ENCODE data around the gene GIMAP6.
"Not testable (repeated sequence)": the region's sequence is repeated elsewhere in the genome, so short reads cannot be mapped to it uniquely, and the experiment has no call there.

Gene GIMAP6

GRCh38 chr7:150631866-150632864 lies at the start of gene GIMAP6:
GIMAP6 (minus strand) TSS chr7:150632385; CDS start chr7:150630142, 2,243 bp downstream.
- peak; percentile 23 for DNase-seq

DNA sequence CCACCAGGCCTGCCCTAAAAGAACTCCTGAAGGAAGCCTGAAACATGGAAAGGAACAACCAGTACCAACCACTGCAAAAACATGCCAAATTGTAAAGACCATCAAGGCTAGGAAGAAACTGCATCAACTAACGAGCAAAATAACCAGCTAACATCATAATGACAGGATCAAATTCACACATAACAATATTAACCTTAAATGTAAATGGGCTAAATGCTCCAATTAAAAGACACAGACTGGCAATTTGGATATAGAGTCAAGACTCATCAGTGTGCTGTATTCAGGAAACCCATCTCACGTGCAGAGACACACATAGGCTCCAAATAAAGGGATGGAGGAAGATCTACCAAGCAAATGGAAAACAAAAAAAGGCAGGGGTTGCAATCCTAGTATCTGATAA lies 48.2 kb upstream of the GIMAP6 start:
- not testable (repeated sequence) for DNase-seq

DNA sequence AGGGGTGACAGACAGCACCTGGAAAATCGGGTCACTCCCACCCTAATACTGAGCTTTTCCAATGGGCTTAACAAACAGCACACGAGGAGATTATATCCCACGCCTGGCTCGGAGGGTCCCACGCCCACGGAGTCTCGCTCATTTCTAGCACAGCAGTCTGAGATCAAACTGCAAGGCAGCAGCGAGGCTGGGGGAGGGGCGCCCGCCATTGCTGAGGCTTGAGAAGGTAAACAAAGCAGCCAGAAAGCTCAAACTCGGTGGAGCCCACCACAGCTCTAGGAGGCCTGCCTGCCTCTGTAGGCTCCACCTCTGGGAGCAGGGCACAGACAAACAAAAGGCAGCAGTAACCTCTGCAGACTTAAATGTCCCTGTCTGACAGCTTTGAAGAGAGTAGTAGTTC lies 46.4 kb upstream of the GIMAP6 start:
- not testable (repeated sequence) for DNase-seq

DNA sequence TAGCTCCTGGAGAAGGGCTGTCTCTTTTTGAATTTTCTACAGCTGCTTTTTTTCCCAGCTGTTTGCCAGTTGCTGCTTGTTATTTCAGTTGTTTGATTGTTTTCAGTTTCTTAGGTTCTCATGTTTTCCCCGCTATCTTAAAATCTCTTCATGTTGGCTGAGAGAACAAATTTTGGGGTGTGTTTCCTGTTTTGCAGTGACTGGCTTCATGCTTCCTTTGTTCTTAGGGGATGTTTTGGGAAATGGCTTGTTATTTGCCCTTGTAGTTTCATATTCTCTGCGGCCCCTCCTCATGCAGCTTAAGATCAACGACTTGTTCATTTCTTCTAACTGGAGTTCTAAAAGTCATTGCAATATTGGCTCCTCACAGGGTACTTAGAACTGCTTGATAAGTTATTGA lies 44.7 kb upstream of the GIMAP6 start:
- DNase-seq, result not testable (repeated sequence)

DNA sequence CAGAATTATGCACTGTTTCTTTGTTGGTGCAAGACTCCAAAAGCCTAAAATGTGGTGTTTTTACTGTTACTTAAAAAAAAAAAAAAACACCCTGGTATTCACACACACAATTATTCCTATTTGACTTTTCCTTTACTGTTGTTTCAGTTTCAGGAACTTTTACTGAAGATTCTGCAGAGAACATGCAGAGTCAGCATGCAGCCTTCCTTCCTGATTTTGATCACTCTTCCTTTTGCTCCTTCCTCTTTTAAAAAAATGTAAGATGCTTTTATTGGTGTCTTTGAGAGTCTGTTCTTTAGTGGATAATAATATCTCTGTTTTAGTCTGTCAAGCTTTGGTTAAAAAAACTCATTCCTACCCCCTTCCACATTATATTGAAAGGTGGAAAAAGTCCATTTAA lies 44.1 kb upstream of the GIMAP6 start:
- DNase-seq, result not testable (repeated sequence)

- no peak for DNase-seq
Measured at GRCh38 chr7:150675714-150676113, 43.5 kb upstream of the GIMAP6 start.

DNA sequence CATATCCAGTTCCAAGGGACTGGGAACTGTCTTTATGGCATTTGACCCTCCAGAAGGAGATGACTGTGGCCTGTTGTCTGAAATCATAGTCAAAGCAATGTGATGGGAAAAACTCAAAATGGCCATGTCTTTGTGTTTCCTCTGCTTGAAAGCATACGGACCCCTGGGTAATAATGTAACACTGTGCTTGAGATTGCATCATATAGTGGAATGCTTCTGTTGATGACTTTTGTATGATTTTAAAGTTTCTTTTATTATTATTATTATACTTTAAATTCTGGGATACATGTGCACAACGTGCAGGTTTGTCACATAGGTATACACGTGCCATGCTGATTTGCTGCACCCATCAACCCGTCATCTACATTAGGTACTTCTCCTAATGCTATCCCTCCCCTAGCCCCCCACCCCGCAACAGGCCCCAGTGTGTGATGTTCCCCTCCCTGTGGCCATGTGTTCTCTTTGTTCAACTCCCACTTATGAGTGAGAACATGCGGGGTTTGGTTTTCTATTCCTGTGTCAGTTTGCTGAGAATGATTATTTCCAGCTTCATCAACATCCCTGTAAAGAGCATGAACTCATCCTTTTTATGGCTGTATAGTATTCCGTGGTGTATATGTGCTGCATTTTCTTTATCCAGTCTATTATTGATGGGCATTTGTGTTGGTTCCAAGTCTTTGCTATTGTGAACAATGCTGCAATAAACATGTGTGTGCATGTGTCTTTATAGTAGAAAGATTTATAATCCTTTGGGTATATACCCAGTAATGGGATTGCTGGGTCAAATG lies 39.8 kb upstream of the GIMAP6 start:
- DNase-seq, result not testable (repeated sequence)

DNA sequence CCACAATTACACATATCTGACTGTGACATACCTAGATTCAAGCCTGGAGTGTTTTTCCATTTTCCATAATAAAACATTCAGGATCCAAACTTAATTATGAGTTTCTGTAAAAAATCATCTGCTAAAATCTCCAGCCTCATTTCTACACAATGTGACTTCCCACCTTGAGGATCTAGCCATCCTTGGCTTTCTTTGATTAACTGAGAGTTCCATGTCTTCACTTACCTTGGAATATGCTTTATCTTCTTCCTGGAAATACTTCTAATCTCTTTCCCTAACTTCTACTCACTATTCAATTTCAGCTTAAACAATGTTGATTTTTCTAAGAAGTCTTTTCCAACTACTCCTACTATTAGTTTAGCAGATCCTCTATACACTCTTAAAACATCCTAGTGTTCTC lies 36.8 kb upstream of the GIMAP6 start:
- no peak for DNase-seq

DNA sequence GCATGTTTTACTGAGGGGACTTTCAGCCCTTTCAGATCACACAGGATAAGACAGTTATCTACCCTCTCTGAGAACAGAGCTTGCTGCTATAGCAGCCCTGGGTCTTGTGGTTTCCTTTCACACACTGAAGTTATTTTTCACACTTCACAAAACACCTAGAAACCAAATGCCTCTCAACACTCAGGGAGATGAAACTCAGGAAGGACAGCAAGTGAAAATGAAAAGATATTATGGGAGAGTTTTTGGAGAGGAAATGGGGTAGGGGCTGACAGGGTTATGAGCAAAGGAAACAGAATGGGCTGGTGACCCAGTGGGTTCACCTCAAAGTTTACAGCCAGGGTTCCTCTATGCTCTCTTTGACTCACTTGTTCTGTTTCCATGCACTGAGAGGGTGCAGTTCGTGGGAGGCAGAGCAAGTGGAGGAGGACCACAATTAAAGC lies 36.3 kb upstream of the GIMAP6 start:
- DNase-seq, result no peak

DNA sequence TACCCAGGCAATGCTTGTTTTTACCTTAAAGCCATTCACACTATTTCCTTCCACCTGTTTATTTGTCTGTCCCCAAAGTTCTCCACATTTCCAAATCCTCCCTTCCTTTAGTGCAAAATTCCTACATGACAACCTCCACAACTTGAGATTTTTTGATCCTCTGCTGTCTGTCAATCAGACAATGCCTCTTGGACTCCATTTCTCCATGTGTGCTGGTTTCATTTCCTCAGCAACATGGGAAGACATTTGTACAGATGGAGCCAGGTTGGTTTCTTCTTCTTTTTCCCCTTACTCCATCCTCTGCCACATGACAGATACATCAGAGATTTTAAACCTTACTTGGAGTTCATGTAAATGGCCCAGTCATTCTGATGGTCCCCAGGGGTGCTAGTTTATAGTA lies 34.2 kb upstream of the GIMAP6 start:
- no peak for DNase-seq

GRCh38 chr7:150665896-150666295 lies 33.7 kb upstream of the GIMAP6 start:
- DNase-seq, result no peak

- no peak for DNase-seq
Measured at GRCh38 chr7:150665089-150665748, 33.0 kb upstream of the GIMAP6 start.

DNA sequence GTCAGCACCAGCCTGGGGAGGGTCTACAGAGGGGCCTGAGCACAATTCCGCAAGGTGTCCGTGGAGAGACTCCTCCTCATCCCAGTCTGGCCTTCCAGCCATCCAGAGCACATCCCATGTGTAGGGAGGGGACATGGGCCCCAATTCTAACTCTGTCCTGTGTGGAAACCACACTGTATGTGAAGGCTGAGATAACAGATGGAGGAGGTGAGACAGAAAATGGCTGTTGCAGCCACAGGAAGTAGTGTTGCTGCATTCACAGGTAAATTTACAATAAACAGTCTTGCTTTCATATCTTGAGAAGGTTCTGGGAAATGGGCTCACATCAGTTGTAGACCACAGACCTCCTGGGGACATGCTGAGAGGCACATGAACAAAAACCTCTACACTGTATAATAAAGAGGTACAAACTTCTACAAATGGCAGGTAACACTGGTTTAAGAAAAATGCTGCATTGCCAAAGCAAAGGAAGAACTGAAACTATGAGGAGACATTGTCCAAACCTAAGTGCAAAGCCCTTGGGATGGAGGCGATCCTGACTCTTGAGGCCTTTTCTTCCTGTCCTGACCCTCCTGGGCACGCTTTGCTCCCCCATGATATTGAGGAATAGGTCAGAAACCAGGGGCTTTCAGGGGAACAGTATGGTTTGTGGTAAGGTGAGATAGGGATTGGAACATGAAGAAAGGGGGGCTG lies 31.8 kb upstream of the GIMAP6 start:
- DNase-seq, result no peak

DNA sequence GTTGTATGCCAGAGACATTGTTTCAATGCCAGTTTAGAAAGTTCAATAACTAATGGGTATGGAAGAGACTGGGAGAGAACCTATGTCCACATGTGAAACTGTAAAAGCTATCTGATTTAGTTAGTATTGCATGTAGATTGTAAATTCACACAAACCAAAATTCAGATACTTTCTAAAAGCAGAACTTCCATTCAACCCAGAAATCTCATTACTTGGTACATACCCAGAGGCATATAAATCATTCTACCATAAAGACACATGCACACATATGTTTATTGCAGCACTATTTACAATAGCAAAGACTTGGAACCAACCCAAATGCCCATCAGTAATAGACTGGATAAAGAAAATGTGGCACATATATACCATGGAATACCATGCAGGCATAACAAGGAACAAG lies 30.6 kb upstream of the GIMAP6 start:
- DNase-seq, result not testable (repeated sequence)

DNA sequence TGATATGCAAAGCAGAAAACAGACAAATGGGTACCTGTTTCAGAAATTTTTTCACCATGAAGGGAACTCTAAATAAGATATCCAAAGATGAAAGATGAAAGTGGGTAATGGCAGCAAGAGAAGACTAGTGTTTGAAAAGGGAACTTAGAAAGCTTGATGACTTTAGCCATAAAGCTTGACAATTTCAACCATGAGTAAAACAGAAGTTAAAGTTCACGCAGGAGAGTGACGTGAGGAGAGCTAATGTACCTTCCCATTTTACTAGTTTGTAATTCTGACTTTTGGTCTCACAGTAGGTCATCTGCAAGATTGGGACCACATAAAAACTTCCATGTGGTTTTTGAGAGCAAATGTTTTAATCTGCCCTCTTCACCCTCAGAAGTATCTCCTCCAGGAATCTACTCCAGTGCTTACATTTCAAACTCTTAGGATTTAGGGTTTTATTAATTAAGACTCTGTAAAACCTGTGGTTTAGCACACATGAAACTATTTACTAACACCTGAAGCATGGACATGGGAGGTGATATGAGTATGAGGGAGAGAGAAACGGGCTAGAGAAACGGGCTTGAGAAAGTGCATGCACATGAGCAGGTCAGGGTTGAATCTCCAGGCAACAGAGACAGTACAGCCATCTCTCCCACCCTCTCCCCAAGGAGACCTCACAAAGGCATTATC lies 28.9 kb upstream of the GIMAP6 start:
- DNase-seq, result no peak

DNA sequence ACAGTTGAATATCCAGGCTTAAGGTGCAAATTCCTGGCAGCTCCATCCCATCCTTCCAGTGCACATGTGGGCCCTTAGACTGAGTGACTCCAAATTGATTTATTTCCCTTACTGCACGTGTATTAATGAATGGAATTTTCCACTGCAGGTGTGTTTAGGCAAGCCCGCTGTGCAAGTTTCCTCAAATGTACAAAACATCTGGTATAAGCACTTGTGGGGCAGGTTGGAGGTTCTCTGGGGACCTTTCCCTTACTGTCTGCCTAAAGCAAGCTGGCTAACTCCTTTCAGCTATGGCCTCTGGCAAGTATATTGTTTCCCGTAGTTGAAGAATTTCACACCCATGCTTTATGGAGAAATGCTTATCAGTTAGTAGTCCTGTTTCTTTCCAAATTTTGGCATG lies 25.3 kb upstream of the GIMAP6 start:
- DNase-seq, result no peak

DNA sequence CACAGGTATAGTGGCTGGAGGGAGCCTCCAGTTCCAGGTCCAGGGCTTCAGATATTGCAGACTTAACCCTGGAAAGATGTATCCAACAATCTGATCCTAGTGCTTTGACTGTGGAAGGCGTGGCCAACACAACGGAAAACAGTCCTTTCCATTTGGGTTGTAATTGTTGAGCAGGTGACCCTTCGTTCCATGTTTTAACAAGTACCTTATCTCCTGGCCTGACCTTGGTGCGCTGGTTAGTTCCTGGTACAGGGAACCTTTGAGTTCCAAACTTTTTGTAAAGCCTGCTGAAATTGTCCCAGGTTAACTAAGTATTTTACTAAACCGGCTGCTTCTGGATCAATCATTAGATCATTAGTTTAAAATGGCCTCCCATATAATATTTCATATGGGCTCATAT lies 23.9 kb upstream of the GIMAP6 start:
- DNase-seq, result no peak

DNA sequence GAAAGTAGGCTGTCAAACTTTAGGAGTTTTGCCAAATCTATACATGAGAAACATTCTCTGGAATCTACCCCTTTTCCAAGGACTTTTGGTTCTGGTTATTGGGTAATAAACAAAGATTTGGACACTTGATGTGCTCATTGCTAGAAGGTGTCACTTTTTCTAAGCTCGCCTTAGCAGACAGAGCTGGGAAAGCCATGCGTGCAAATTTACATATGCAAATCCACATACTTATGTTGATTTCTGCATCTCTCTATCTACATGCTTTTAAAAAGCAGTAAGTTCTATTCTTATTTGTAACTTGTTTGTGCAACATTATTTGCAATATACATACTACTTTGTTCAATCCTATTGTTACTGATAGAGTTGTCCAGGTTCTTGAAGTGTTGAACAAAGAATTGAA lies 22.5 kb upstream of the GIMAP6 start:
- DNase-seq, result no peak

- no peak for DNase-seq
Measured at GRCh38 chr7:150649080-150649385, 16.8 kb upstream of the GIMAP6 start.

GRCh38 chr7:150648353-150649079 lies 16.3 kb upstream of the GIMAP6 start:
- no peak for DNase-seq

- DNase-seq, result no peak
Measured at GRCh38 chr7:150645259-150646020, 13.3 kb upstream of the GIMAP6 start.

All from hematopoietic multipotent progenitor cell treated with erythropoietin and hydrocortisone succinate and interleukin-3 and kit ligand, for 8 days (in vitro differentiated cells).